Kidney (tissue), 14 donors: Measurements from ENCODE around the gene MACC1. TPM values are rescaled to one million over a fixed set of nuclear protein-coding genes. Genes with fewer than 3 reads are reported as not detected.

Experiments
- DNase-seq, 5 donors: peaks; one replicate each; pipeline ENCODE4 v3.0.0-alpha.2; 2013 to 2020
- FAIRE-seq: peaks from 2 replicates; lab custom pipeline; 2012; peaks lifted over from hg19 to GRCh38; lab: Jason Lieb, UNC
- H3K27ac ChIP-seq, 2 donors: one replicate each; pipeline ENCODE4 v1.7.0; 2013; ENCODE audit warnings: low read depth in 2 of 2, low read length in 2 of 2, inconsistent platforms in 1 of 2
- H3K27me3 ChIP-seq: one replicate; pipeline ENCODE4 v1.7.1; 2013; ENCODE audit warnings: low read length, inconsistent platforms; ENCODE audit not compliant: control insufficient read depth, insufficient read depth
- H3K36me3 ChIP-seq, 3 donors: one replicate each; pipeline versions ENCODE4 v1.7.0 to v1.7.1; 2013; ENCODE audit warnings: low read length in 3 of 3, control low read depth in 1 of 3, inconsistent platforms in 1 of 3; ENCODE audit not compliant: insufficient read depth in 3 of 3, control insufficient read depth in 2 of 3
- H3K4me1 ChIP-seq, 3 donors: one replicate each; pipeline versions ENCODE4 v1.7.0 to v1.7.1; 2013; ENCODE audit warnings: low read length in 3 of 3, inconsistent platforms in 1 of 3, low read depth in 1 of 3; ENCODE audit not compliant: control insufficient read depth in 2 of 3, insufficient read depth in 2 of 3
- H3K4me3 ChIP-seq, 3 donors: one replicate each; pipeline versions ENCODE4 v1.7.0 to v1.8.1; 2013; ENCODE audit warnings: low read length in 3 of 3, control low read depth in 1 of 3, inconsistent platforms in 1 of 3
- H3K9ac ChIP-seq, 3 donors: one replicate each; pipeline versions ENCODE4 v1.7.0 to v1.7.1; 2013; ENCODE audit warnings: low read length in 3 of 3, control low read depth in 1 of 3, inconsistent platforms in 1 of 3
- H3K9me3 ChIP-seq, 3 donors: one replicate each; pipeline versions ENCODE4 v1.7.0 to v1.7.1; 2013; ENCODE audit warnings: low read length in 3 of 3, control low read depth in 1 of 3, inconsistent platforms in 1 of 3; ENCODE audit not compliant: control insufficient read depth in 2 of 3, insufficient read depth in 1 of 3
- CTCF ChIP-seq: IDR thresholded peaks from 3 replicates; pipeline ENCODE4 v1.5.1; 2012; ENCODE audit warnings: mild to moderate bottlenecking, moderate library complexity, borderline replicate concordance; ENCODE audit not compliant: insufficient read depth; ENCODE audit errors: extremely low read depth
- intact Hi-C: fragments of 100-400 bp; cut with DNase I; formaldehyde crosslinking; loops from one replicate; pipeline ENCODE4 v1.11.1; 2022
- polyA plus RNA-seq: library from polyadenylated mRNA; stranded (reverse); fragments of 350-450 nt; fragmentation: Illumina TruSeq; extraction: RNeasy Lipid Tissue Mini Kit (QIAGEN cat#74804); gene quantifications from one replicate; pipeline ENCODE4 v1.2.3, GENCODE V29; 2014; ENCODE audit warnings: low read depth, low replicate concordance; ENCODE audit not compliant: insufficient read depth
- total RNA-seq: library from RNA; stranded (reverse); fragmentation: NEBNext Ultra II Directional; extraction: Animal tissue kit (Norgen Biotek cat#: 25700); gene quantifications from one replicate; pipeline ENCODE4 v1.2.1, GENCODE V29; 2021
- donor health status: control.
- donor health status: control.
- donor health status: control.
- donor health status: control.
- donor health status: control.
- donor health status: DM: yes; HTN: yes; CAD: no.
- donor health status: Normal renal cell carcinoma (clear cell type).

The MACC1 gene
- total and polyA plus RNA-seq, 2 donors from 2014 or later: 3.7 to 72.6 TPM

DNA sequence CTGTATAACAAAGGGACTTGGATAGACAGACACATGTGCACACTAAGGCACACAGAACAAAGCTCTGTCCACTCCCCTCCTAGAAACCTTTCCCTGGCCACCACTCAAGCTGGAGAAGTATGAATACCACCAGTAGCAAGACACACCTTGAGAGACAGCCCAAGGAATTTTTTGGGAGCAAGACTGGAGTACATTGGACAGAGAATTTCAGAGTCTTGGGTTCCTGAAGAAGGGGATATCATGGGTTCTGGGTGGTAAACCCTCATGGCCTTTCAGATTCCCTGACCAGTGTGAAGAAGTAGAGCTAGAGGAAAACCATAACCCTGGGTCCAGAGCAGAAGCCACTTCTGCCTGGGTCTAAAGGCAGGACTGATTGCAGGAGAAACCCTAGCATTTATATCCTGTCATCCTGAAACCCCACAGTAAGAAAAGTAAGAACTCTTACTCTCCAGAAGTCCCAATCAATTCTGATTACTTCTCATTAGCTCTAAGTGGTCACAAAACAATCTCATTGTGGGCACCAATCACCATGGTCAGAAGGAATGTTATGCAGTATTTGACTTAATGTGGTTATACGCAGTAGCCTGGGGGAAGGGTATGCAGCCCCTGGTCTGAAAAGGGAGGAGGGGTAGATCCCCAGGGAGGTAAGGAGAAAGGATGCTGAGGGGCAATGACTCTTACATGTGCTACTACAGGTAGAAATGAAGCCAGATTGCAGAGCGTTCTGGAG, 20.4 kb upstream of the MACC1 start:
- no peaks in the 10 kb centered on the region for H3K9me3 ChIP-seq
- H3K4me1 ChIP-seq: no peaks in the 10 kb centered on the region
- H3K4me3 ChIP-seq: no peak overlapping the region
- H3K9ac ChIP-seq: no peak overlapping the region
- FAIRE-seq (no peak), DNase-seq (no peak)
- no peak overlapping the region for H3K27ac ChIP-seq
- no peak for TF ChIP-seq CTCF
- intact Hi-C loops: no loop called here
- H3K36me3 ChIP-seq: no peaks in the 10 kb centered on the region
- H3K27me3 ChIP-seq: no peaks in the 10 kb centered on the region

GRCh38 chr7:20236790-20237189, 19.6 kb upstream of the MACC1 start:
- FAIRE-seq: no peak
- no peak for TF ChIP-seq CTCF
- Histone ChIP-seq H3K4me1 (no peaks in the 10 kb centered on the region), H3K9me3 (no peaks in the 10 kb centered on the region), H3K27me3 (no peaks in the 10 kb centered on the region), H3K36me3 (no peaks in the 10 kb centered on the region), H3K4me3 (no peak overlapping the region), H3K9ac (no peak overlapping the region), H3K27ac (no peak overlapping the region)
- DNase-seq: no peak
- intact Hi-C loops: no loop called here

DNA sequence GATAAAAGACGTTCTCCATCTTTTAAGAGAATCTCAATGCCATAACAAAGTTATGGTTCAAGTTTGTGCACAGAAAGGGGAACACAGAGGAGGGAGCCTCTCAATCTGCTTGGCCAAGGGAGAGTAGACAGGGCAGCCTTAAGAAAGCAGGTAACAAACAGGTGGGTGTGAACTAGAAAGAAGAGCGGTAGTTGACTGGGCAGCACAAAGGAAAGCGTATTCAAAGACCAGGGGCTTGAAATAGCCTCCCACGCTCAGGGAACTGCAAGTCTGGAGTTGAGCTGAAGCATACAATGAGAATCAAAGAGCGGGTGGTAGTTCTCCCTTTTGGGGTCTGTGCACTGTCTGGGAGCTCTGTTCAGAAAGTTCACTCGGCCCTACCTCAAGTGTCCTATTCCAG, 18.9 kb upstream of the MACC1 start:
- intact Hi-C loops: no loop called here
- Histone ChIP-seq H3K9me3 (no peaks in the 10 kb centered on the region), H3K27ac (no peak overlapping the region), H3K4me3 (no peak overlapping the region), H3K36me3 (no peaks in the 10 kb centered on the region), H3K4me1 (no peaks in the 10 kb centered on the region), H3K27me3 (no peaks in the 10 kb centered on the region), H3K9ac (no peak overlapping the region)
- TF ChIP-seq CTCF: no peak
- DNase-seq (no peak), FAIRE-seq (no peak)
